ENCODE measurements around the gene PCSK6.

GRCh38 chr15:101535170-101535902 lies 45.8 kb upstream of the PCSK6 start:
- TF ChIP-seq GATA2 (IDR thresholded peaks at IDR 0.05; ENCODE audit: low read depth, low read length) (no peak), GATA3 (IDR thresholded peaks at IDR 0.05; ENCODE audit: low read depth, low read length) (no peak)
